Colonic mucosa (tissue), 4 donors: ENCODE data around the gene TGFB3. TPM values are rescaled to one million over a fixed set of nuclear protein-coding genes. Genes with fewer than 3 reads are reported as not detected.
"Not testable (repeated sequence)": the region's sequence is repeated elsewhere in the genome, so short reads cannot be mapped to it uniquely, and the experiment has no call there.

Experiments used
- DNase-seq: peaks from one replicate; pipeline ENCODE4 v3.0.0-alpha.2; 2020
- H3K27ac ChIP-seq: fragments of 200-600 bp; one replicate; pipeline ENCODE4 v1.8.0; 2021
- H3K27me3 ChIP-seq: fragments of 200-600 bp; one replicate; pipeline ENCODE4 v1.8.0; 2021
- H3K36me3 ChIP-seq: fragments of 200-600 bp; one replicate; pipeline ENCODE4 v1.8.0; 2021
- H3K4me1 ChIP-seq: fragments of 200-600 bp; one replicate; pipeline ENCODE4 v1.8.0; 2021; ENCODE audit warnings: mild to moderate bottlenecking
- H3K4me3 ChIP-seq: fragments of 200-600 bp; one replicate; pipeline ENCODE4 v1.8.0; 2021
- H3K9ac ChIP-seq, 2 donors: one replicate each; pipeline ENCODE4 v1.7.0; 2013; ENCODE audit warnings: control low read depth in 2 of 2, low read depth in 2 of 2, low read length in 2 of 2
- H3K9me3 ChIP-seq: fragments of 200-600 bp; one replicate; pipeline ENCODE4 v1.8.0; 2021
- intact Hi-C: fragments of 100-400 bp; cut with DNase I; formaldehyde crosslinking; loops from one replicate; pipeline ENCODE4 v1.14.1; 2022
- total RNA-seq, 2 donors: library from RNA; stranded (reverse); fragmentation: NEBNext Ultra II Directional in 1 of 2; extraction: Animal tissue kit (Norgen Biotek cat#: 25700) in 1 of 2; gene quantifications; one replicate each; pipeline ENCODE4 v1.2.1, GENCODE V29; 2021
- TF ChIP-seq, protein P1 (sequence below): fragments of 200-600 bp; IDR thresholded peaks from one replicate; pipeline ENCODE4 v1.8.0; 2022; ENCODE audit warnings: antibody characterized with exemption, mild to moderate bottlenecking
- donor health status: healthy.
- donor health status: DM: no; HTN: no; CAD: no.
- donor health status: DM: no; HTN: no; CAD: no.

The TGFB3 gene
- total RNA-seq, 2 donors from 2014 or later, result 3.9 to 6.5 TPM

- TF ChIP-seq, protein P1, sequence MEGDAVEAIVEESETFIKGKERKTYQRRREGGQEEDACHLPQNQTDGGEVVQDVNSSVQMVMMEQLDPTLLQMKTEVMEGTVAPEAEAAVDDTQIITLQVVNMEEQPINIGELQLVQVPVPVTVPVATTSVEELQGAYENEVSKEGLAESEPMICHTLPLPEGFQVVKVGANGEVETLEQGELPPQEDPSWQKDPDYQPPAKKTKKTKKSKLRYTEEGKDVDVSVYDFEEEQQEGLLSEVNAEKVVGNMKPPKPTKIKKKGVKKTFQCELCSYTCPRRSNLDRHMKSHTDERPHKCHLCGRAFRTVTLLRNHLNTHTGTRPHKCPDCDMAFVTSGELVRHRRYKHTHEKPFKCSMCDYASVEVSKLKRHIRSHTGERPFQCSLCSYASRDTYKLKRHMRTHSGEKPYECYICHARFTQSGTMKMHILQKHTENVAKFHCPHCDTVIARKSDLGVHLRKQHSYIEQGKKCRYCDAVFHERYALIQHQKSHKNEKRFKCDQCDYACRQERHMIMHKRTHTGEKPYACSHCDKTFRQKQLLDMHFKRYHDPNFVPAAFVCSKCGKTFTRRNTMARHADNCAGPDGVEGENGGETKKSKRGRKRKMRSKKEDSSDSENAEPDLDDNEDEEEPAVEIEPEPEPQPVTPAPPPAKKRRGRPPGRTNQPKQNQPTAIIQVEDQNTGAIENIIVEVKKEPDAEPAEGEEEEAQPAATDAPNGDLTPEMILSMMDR, result no peak
Measured at GRCh38 chr14:76015668-76016067, 33.9 kb upstream of the TGFB3 start.

DNA sequence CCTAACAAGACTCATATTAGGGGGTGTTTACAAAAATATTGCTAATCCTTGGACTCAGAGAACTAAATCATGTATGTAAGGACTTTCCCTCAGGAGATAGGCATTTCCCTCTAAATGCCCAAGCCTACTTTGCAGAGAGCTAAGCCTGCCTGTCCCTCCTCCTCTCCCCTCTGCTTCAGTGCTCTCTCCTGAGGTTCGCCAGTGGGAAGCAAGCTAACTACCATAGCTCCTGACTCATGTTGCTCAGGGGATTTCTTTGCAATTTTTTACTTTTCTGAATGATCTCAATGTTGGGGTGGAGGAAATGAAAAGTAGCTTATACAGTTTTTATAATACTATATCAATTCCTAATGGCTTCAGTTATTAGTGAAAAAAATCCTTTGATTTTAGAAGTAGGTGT lies 33.4 kb upstream of the TGFB3 start:
- H3K4me1 ChIP-seq, result no peaks in the 10 kb centered on the region
- intact Hi-C loops, result no loop called here
- DNase-seq, result no peak
- H3K27me3 ChIP-seq, result no peaks in the 10 kb centered on the region
- no peaks in the 10 kb centered on the region for H3K36me3 ChIP-seq
- H3K9ac ChIP-seq, result no peak overlapping the region
- no peak overlapping the region for H3K4me3 ChIP-seq
- TF ChIP-seq, protein P1, result no peak
- H3K27ac ChIP-seq, result no peak overlapping the region
- no peaks in the 10 kb centered on the region for H3K9me3 ChIP-seq

More at GRCh38 chr14:76015668-76016067, 33.9 kb upstream of the TGFB3 start:
- H3K4me3 ChIP-seq, result no peak overlapping the region
- no peak overlapping the region for H3K27ac ChIP-seq
- no peaks in the 10 kb centered on the region for H3K27me3 ChIP-seq
- H3K36me3 ChIP-seq, result no peaks in the 10 kb centered on the region
- no peak overlapping the region for H3K9ac ChIP-seq
- no peaks in the 10 kb centered on the region for H3K4me1 ChIP-seq
- no peak for DNase-seq
- H3K9me3 ChIP-seq, result no peaks in the 10 kb centered on the region
- intact Hi-C loops, result no loop called here

GRCh38 chr14:76012354-76012753 lies 30.6 kb upstream of the TGFB3 start:
- Histone ChIP-seq H3K4me3 (no peak overlapping the region), H3K4me1 (no peaks in the 10 kb centered on the region), H3K36me3 (no peaks in the 10 kb centered on the region), H3K9ac (no peak overlapping the region), H3K27me3 (no peaks in the 10 kb centered on the region), H3K9me3 (no peaks in the 10 kb centered on the region), H3K27ac (no peak overlapping the region)
- no peak for DNase-seq
- intact Hi-C loops, result no loop called here
- TF ChIP-seq, protein P1, result no peak

- no peak overlapping the region for H3K4me3 ChIP-seq
- no peak for DNase-seq
- no peaks in the 10 kb centered on the region for H3K27me3 ChIP-seq
- no peak overlapping the region for H3K9ac ChIP-seq
- H3K4me1 ChIP-seq, result no peaks in the 10 kb centered on the region
- H3K36me3 ChIP-seq, result no peaks in the 10 kb centered on the region
- TF ChIP-seq, protein P1, result no peak
- intact Hi-C loops, result no loop called here
- no peak overlapping the region for H3K27ac ChIP-seq
- no peaks in the 10 kb centered on the region for H3K9me3 ChIP-seq
Measured at GRCh38 chr14:76011930-76012329, 30.1 kb upstream of the TGFB3 start.

DNA sequence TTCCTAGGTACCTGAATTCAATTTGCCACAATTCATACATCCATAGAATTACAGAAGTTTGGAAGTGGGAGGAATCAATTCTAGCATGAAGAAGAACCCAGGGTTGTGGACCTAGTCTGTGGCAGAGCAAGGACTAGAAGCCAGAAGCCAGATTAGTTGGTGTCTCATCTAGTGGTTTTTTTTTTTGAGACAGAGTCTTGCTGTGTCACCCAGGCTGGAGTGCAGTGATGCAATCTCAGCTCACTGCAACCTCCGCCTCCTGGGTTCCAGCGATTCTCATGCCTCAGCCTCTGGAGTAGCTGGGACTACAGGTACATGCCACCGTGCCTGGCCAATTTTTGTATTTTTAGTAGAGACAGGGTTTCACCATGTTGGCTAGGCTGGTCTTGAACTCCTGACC lies 27.8 kb upstream of the TGFB3 start:
- DNase-seq, H3K4me1 ChIP-seq, H3K27ac ChIP-seq, H3K27me3 ChIP-seq, H3K9me3 ChIP-seq, H3K36me3 ChIP-seq, intact Hi-C loops, H3K9ac ChIP-seq, H3K4me3 ChIP-seq: not testable (repeated sequence)

- TF ChIP-seq, protein P1, result no peak
- H3K9ac ChIP-seq, result no peak overlapping the region
- DNase-seq, result no peak
- no peaks in the 10 kb centered on the region for H3K9me3 ChIP-seq
- no peaks in the 10 kb centered on the region for H3K4me1 ChIP-seq
- no peak overlapping the region for H3K27ac ChIP-seq
- no peaks in the 10 kb centered on the region for H3K27me3 ChIP-seq
- no peaks in the 10 kb centered on the region for H3K36me3 ChIP-seq
- H3K4me3 ChIP-seq, result no peak overlapping the region
- intact Hi-C loops, result no loop called here
Measured at GRCh38 chr14:76007852-76008251, 26.1 kb upstream of the TGFB3 start.
